HG02852 (cell line): ENCODE results near the gene SERP2.
"Not testable (repeated sequence)": the region's sequence is repeated elsewhere in the genome, so short reads cannot be mapped to it uniquely, and the experiment has no call there.

Experiments used
- ATAC-seq: cut with Tn5 transposase; IDR thresholded peaks from one replicate; pipeline ENCODE4 v1.9.1; 2021; ENCODE audit warnings: mild to moderate bottlenecking, moderate library complexity; ENCODE audit not compliant: unreplicated experiment

SERP2 gene

GRCh38 chr13:44373601-44374347, at the start of gene SERP2:
TSS of gene SERP2 (plus strand) at chr13:44373824. CDS start at chr13:44374026, 202 bp downstream.
- no peak for ATAC-seq

- no peak for ATAC-seq
Observed at GRCh38 chr13:44326961-44327360, 46.7 kb upstream of the SERP2 start.

GRCh38 chr13:44329041-44329440, 44.6 kb upstream of the SERP2 start:
- ATAC-seq = not testable (repeated sequence)

- no peak for ATAC-seq
Observed at GRCh38 chr13:44329909-44330545, 43.6 kb upstream of the SERP2 start.

GRCh38 chr13:44331446-44331845, 42.2 kb upstream of the SERP2 start:
- ATAC-seq = no peak

- no peak for ATAC-seq
Observed at GRCh38 chr13:44331912-44332851, 41.4 kb upstream of the SERP2 start.

- ATAC-seq = no peak
Observed at GRCh38 chr13:44333950-44334655, 39.5 kb upstream of the SERP2 start.

- ATAC-seq = no peak
Observed at GRCh38 chr13:44334751-44335150, 38.9 kb upstream of the SERP2 start.

GRCh38 chr13:44336934-44337333, 36.7 kb upstream of the SERP2 start:
- ATAC-seq = no peak

- ATAC-seq = no peak
Observed at GRCh38 chr13:44337581-44337980, 36.0 kb upstream of the SERP2 start.

GRCh38 chr13:44340508-44340907, 33.1 kb upstream of the SERP2 start:
- no peak for ATAC-seq

GRCh38 chr13:44342741-44343140, 30.9 kb upstream of the SERP2 start:
- no peak for ATAC-seq

- ATAC-seq = no peak
Observed at GRCh38 chr13:44346534-44346933, 27.1 kb upstream of the SERP2 start.

GRCh38 chr13:44347301-44347700, 26.3 kb upstream of the SERP2 start:
- no peak for ATAC-seq

GRCh38 chr13:44347949-44348348, 25.7 kb upstream of the SERP2 start:
- no peak for ATAC-seq

GRCh38 chr13:44350775-44351504, 22.7 kb upstream of the SERP2 start:
- ATAC-seq = no peak

GRCh38 chr13:44351505-44351854, 22.1 kb upstream of the SERP2 start:
- ATAC-seq = no peak

GRCh38 chr13:44352202-44352601, 21.4 kb upstream of the SERP2 start:
- no peak for ATAC-seq

GRCh38 chr13:44352671-44353070, 21.0 kb upstream of the SERP2 start:
- ATAC-seq = no peak

- no peak for ATAC-seq
Observed at GRCh38 chr13:44354331-44354730, 19.3 kb upstream of the SERP2 start.
